ENCODE measurements around the gene ATP8A2.

The ATP8A2 gene

GRCh38 chr13:25571237-25571636 is 199.5 kb downstream of the ATP8A2 start:
- TF ChIP-seq CTCF (IDR thresholded peaks at IDR 0.05) = no peak

- peak; percentile 83 for TF ChIP-seq CTCF (IDR thresholded peaks at IDR 0.05)
Measured at GRCh38 chr13:25574437-25575411, 202.9 kb downstream of the ATP8A2 start.

GRCh38 chr13:25575562-25575961 is 203.8 kb downstream of the ATP8A2 start:
- no peak for TF ChIP-seq CTCF (IDR thresholded peaks at IDR 0.05)

GRCh38 chr13:25578526-25578925 is 206.8 kb downstream of the ATP8A2 start:
- TF ChIP-seq CTCF (IDR thresholded peaks at IDR 0.05) = no peak

- no peak for TF ChIP-seq CTCF (IDR thresholded peaks at IDR 0.05)
Measured at GRCh38 chr13:25579221-25579620, 207.4 kb downstream of the ATP8A2 start.

- no peak for TF ChIP-seq CTCF (IDR thresholded peaks at IDR 0.05)
Measured at GRCh38 chr13:25581351-25581750, 209.6 kb downstream of the ATP8A2 start.

- TF ChIP-seq CTCF (IDR thresholded peaks at IDR 0.05) = no peak
Measured at GRCh38 chr13:25584087-25584486, 212.3 kb downstream of the ATP8A2 start.

Data from LNCAP (cell line).